DOHH2 (cell line): Measurements from ENCODE around the gene INSIG1.

Experiments used
- CTCF ChIP-seq: fragments of 200-600 bp; sonication (generic); IDR thresholded peaks from one replicate; pipeline ENCODE4 v1.5.1; 2014; ENCODE audit warnings: antibody characterized with exemption, mild to moderate bottlenecking, low read depth, low read length; ENCODE audit not compliant: poor library complexity, severe bottlenecking
- EZH2phosphoT487 ChIP-seq: fragments of 200-600 bp; sonication (generic); IDR thresholded peaks from 2 replicates; pipeline ENCODE4 v1.6.1; 2017; ENCODE audit warnings: borderline replicate concordance, mild to moderate bottlenecking, antibody characterized with exemption, low read length, moderate library complexity, mixed read lengths

- TF ChIP-seq CTCF (no peak), EZH2phosphoT487 (no peak)
Observed at GRCh38 chr7:155291729-155292128, 5.9 kb upstream of the INSIG1 start.
